GM19372 (cell line): ENCODE results near the gene CCDC142.
"Not testable (repeated sequence)": the region's sequence is repeated elsewhere in the genome, so short reads cannot be mapped to it uniquely, and the experiment has no call there.

Experiments used
- ATAC-seq: cut with Tn5 transposase; IDR thresholded peaks from one replicate; pipeline ENCODE4 v1.9.1; 2021; ENCODE audit warnings: mild to moderate bottlenecking, low read depth, moderate library complexity; ENCODE audit not compliant: unreplicated experiment

The CCDC142 gene

GRCh38 chr2:74499940-74500577, 17.3 kb upstream of the CCDC142 start:
- ATAC-seq = no peak

GRCh38 chr2:74499267-74499939, 16.6 kb upstream of the CCDC142 start, which contains the start of gene LBX2:
Gene LBX2 (minus strand): TSS chr2:74499603. CDS start chr2:74499537, 66 bp downstream.
- no peak for ATAC-seq

GRCh38 chr2:74498500-74499266, 15.9 kb upstream of the CCDC142 start:
- ATAC-seq = no peak

DNA sequence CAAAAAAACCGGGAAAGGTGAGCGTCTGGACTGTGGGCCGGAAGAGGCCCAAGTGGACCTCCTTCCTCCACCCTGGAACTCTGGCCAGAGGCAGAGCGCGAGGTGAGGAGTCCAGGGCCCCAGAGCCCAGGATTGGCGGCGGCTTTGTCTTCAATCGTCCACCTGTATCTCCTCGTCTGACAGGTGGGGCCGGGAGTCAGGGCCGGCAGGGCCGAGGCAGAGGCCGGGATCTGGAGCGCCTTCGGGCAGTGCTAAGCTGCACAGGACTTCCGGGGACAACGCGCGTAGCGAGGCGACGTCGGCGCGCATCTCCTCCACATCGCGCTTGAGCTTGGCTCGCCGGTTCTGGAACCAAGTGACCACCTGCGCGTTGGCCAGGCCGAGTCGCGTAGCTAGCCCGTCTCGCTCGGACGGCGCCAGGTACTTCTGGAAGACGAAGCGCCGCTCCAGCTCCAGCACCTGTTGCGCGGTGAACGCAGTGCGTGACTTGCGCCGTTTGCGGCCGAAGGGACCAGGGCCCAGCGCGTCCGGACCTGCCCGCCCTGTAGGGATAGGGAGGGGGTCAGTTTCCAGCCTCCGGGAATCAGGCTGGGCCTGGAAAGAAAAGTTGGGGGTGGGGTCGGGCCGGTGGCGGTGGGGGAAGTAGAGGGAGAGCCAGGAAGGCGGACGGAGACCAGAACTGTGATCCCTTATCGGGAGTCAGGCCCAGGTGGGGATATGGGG, 15.1 kb upstream of the CCDC142 start:
- ATAC-seq = no peak

- no peak for ATAC-seq
These were observed 14.4 kb upstream of the CCDC142 start for GRCh38 chr2:74496997-74497776.

DNA sequence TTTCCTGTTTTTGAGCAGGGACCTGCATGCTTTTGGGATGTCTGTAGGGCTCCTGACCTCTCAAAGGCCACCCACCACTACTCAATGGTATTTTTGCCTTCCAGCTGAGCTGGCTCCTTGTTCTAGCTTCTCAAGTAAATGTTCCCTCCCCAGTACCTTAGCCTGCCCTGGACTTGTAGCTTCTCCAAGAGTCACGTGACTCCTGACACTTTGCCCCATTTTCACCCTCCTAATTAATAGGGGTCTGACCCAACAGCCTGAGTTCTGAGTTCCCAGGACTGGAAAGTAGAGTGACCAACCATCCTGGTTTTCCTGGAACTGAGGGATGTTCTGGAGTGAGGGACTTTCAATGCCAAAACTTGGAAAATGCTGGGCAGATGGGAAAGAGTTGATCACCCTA, 12.6 kb upstream of the CCDC142 start:
- ATAC-seq = no peak

GRCh38 chr2:74493546-74493945, 10.7 kb upstream of the CCDC142 start:
- ATAC-seq = no peak

DNA sequence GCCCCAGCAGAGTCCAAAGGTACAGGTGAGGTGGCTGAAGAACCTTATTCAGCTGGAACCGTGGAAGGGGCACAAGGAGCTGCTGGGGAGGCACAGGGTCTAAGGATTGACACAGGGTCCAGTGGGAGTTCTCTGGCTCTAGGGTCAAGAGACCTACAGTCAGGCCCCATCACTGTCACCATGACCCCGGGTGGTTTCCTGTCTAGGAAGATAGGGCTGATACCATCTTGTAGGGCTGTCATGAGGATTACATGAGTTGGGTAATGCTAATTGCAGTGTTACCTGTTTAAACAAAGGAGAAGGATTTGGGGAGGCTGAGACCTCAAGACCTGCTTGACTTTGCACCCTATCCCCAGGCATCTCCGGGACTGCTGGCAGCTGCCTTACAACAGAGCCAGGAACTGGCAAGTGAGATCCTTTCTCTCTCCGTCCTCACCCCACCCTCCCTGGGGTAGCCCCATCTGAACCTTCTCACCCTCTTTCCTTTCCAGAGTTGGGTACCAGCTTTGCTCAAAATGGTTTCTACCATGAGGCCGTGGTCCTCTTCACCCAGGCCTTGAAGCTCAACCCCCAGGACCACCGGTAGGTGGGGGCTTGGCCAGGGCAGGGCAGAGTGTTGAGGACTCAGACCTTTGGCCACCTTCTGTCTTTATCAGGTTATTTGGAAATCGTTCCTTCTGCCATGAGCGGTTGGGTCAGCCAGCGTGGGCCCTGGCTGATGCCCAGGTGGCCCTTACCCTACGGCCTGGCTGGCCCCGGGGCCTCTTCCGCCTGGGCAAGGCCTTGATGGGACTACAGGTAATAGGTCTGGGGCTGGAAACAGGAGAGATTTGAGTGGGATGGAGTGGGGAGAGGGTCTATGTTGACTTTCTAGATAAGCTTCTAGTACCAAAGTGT, 9.1 kb upstream of the CCDC142 start:
- no peak for ATAC-seq

GRCh38 chr2:74489906-74490305, 7.1 kb upstream of the CCDC142 start:
- ATAC-seq = no peak

GRCh38 chr2:74488643-74489481, 6.1 kb upstream of the CCDC142 start:
- no peak for ATAC-seq

- ATAC-seq = no peak
These were observed 3.3 kb upstream of the CCDC142 start for GRCh38 chr2:74486141-74486540.

GRCh38 chr2:74483675-74484164, 922 bp upstream of the CCDC142 start:
- ATAC-seq = not testable (repeated sequence)

- peak; percentile 50 for ATAC-seq
These were observed 617 bp downstream of the CCDC142 start for GRCh38 chr2:74481961-74482800.

DNA sequence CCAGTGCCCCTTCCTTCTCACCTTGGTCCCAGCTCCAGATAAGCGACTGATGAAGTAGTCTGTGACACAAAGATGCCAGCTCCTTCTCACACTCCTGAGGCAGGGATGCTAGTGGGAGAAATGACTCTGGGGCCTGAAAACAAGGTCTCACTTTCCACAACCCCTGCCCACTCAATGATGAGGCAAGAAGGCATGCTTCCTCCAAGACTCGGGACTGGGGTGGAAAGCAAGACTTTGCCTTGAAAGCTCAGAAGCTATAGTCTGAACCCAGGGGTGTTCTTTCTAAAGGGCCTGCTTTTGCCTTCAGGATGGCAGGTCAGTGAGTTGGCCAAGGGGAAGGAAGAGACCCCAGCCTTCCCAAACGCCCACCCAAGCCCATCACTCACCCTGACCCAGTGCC, 1.4 kb downstream of the CCDC142 start:
- ATAC-seq = no peak

- no peak for ATAC-seq
These were observed 7.9 kb downstream of the CCDC142 start for GRCh38 chr2:74474899-74475298.

DNA sequence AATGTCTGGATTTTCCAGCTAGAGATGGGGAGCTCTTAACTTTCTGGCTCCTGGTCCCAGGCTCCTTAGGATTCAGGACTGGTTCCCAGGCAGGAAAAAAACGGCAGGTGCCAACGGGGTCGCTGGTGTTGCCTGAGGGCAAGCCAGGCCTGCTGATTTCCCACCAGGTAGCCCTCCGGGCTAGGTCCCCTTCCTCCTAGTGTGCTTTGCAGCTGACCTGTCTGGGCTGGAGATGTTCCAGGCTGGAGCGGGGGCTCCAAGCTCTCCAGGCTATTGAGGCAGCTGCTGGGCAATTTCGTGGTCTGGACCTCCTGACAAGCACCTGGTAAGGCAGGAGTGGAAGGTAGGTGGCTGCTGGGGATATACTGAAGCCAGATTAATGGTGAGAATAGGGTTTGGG, 8.3 kb downstream of the CCDC142 start:
- no peak for ATAC-seq

DNA sequence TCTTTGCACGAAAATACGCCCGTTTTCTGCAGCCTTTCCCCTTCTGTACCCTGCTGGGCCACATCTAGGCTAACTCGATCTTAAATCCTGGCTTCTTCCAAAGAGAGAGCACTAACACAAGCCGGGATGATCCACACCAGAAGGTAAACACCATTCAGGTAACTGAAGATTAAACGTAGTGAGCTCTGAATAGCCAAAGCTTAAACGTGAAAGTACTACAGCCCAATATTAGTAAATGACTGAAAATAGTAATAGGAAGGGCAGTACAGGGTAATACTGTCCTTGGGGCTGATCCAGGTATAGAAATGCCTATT, 9.9 kb downstream of the CCDC142 start:
- no peak for ATAC-seq
